Myometrial cell (primary cell): ENCODE data around the gene IFNGR2. TPM values are rescaled to one million over a fixed set of nuclear protein-coding genes. Genes with fewer than 3 reads are reported as not detected.

ENCODE experiments used
- total RNA-seq: library from RNA; depleted of rRNA; stranded (reverse); fragments of >200 nt; gene quantifications from 2 replicates; pipeline ENCODE4 v1.2.3, GENCODE V29; 2015

IFNGR2 gene, protein sequence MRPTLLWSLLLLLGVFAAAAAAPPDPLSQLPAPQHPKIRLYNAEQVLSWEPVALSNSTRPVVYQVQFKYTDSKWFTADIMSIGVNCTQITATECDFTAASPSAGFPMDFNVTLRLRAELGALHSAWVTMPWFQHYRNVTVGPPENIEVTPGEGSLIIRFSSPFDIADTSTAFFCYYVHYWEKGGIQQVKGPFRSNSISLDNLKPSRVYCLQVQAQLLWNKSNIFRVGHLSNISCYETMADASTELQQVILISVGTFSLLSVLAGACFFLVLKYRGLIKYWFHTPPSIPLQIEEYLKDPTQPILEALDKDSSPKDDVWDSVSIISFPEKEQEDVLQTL
- 65.4 and 69.8 TPM in 2 replicates for total RNA-seq

DNA sequence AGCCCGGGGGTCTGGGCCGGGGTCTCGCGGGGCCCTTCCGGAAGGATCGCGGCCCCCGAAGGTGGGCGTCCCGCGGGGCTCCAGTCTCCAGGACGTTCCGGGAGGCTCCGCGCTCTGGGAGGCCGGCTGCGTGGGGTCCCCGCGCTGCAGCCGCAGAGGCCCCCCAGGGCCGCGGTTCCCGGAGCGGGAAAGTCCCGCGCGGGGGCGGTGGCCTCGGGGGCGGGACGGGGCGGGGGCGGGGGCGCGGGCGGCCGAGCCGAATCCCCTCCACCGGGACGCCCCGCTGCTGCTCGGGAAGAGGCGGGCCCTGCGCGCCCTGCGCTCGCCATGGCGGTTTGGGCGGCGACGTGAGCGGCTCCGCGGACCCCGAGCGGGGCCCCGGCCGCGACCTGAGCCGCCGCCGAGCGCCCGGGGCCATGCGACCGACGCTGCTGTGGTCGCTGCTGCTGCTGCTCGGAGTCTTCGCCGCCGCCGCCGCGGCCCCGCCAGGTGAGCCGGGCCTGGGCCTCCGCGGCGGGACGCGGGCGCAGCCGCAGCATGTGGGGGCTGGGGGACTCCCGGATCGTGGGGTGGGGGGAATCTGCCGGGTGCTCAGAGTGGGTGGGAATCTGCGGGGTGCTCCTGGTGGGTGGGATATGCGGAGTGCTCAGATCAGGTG, at the start of gene IFNGR2:
IFNGR2 (plus strand) TSS at position 286 of the 658 bp plus-strand sequence; CDS start at position 417, 131 bp downstream.

DNA sequence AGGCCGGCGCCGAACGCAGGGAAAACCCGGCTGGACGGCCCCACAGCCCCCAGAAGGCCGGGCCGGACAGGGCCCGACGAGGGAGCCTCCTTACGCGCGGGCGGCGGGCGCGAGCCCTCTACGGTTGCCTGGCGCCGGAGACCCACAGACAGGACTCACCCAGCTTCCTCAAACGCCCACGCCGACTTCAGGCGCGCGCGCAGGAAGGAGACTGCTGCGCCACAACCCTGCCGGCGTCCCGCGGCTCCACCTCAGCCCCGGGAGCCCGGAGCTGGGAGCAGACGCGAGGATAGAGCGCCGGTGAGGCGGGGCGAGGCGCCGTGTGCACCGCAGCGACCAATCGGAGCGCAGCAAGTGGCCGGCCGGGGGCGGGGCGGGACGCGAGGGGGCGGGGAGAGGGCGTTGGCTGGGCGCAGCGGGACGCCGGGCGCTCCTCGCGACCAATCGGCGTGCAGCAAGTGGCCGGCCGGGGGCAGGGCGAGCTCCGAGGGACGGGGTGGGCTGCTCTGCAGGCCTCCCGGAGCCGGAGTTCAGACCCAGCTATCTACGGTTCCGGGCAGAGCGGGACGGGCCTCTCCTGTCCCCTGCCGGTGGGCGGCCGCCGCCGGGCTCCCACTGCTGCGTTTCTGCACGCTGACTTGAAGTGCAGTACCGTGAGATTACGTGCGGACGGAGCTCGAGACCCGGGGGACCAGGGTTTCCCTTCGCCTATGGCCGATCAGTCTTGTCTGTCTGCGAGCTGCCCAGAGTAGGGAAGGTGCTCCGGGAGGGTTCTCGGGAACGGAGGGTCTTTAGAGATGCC, 76.7 kb downstream of the IFNGR2 start, which contains the start of gene TMEM50B:
TMEM50B (minus strand) TSS at position 296 of the 802 bp plus-strand sequence. CDS start 11,089 bp downstream, outside the sequence.

Other genes with a start within 250 kb of the IFNGR2 start
- gene IFNAR2, start 173.5 kb upstream of the IFNGR2 start, total RNA-seq: 2.1 and 8.4 TPM in 2 replicates
- gene IL10RB, start 137.0 kb upstream of the IFNGR2 start, total RNA-seq: 42.1 and 61.0 TPM in 2 replicates
- gene IFNAR1, start 78.4 kb upstream of the IFNGR2 start, total RNA-seq: 11.2 and 11.9 TPM in 2 replicates
- gene TMEM50B, start 76.6 kb downstream of the IFNGR2 start, total RNA-seq: 11.8 and 28.0 TPM in 2 replicates
- gene DNAJC28, start 88.3 kb downstream of the IFNGR2 start, total RNA-seq: 0.18 and 1.7 TPM in 2 replicates
- gene GART, start 138.7 kb downstream of the IFNGR2 start, total RNA-seq: 76.7 and 95.2 TPM in 2 replicates
- gene SON, start 139.6 kb downstream of the IFNGR2 start, total RNA-seq: 71.8 and 79.9 TPM in 2 replicates
- gene DONSON, start 185.3 kb downstream of the IFNGR2 start, total RNA-seq: 22.2 and 24.1 TPM in 2 replicates
- 10.4 and 18.1 TPM in 2 replicates for gene CRYZL1, start 238.3 kb downstream of the IFNGR2 start, total RNA-seq
- gene ITSN1, start 239.1 kb downstream of the IFNGR2 start, total RNA-seq: 35.7 and 62.7 TPM in 2 replicates